CD4-positive, CD25-positive, alpha-beta regulatory T cell (primary cell): ENCODE results near the gene CMTR1. TPM values are rescaled to one million over a fixed set of nuclear protein-coding genes. Genes with fewer than 3 reads are reported as not detected.

ENCODE experiments used
- ATAC-seq, 2 donors: fragments of 150-1000 bp; cut with Tn5 transposase; one replicate each; pipeline ENCODE4 v1.10.0; 2021; ENCODE audit warnings: low read depth in 2 of 2, moderate number of reproducible peaks in 2 of 2, moderate library complexity in 1 of 2
- DNase-seq, 3 donors: peaks; one replicate each; pipeline versions ENCODE4 v3.0.0 to v3.0.0-alpha.2; 2012 to 2022; ENCODE audit warnings: mixed read lengths in 1 of 3
- H3K27ac ChIP-seq: one replicate; pipeline ENCODE4 v1.7.0; 2013; ENCODE audit warnings: mild to moderate bottlenecking, low read length; ENCODE audit not compliant: insufficient read depth, poor library complexity, severe bottlenecking
- H3K27me3 ChIP-seq: one replicate; pipeline ENCODE4 v1.7.0; 2013; ENCODE audit warnings: low read length; ENCODE audit not compliant: control insufficient read depth, insufficient read depth
- H3K36me3 ChIP-seq: one replicate; pipeline ENCODE4 v1.7.0; 2013; ENCODE audit warnings: mild to moderate bottlenecking, low read length, moderate library complexity; ENCODE audit not compliant: control insufficient read depth, insufficient read depth
- H3K4me1 ChIP-seq: 2 replicates; pipeline ENCODE4 v1.7.0; 2013; ENCODE audit warnings: mild to moderate bottlenecking, low read length; ENCODE audit not compliant: insufficient read depth, control insufficient read depth, poor library complexity, severe bottlenecking
- H3K4me3 ChIP-seq: one replicate; pipeline ENCODE4 v1.7.0; 2013; ENCODE audit warnings: low read depth, mild to moderate bottlenecking, low read length, moderate library complexity
- H3K9me3 ChIP-seq, 2 experiments: 1 replicate in 1 of 2; 2 replicates in 1 of 2; pipeline ENCODE4 v1.7.0; 2013; ENCODE audit warnings: low read length in 2 of 2, mild to moderate bottlenecking in 1 of 2, moderate library complexity in 1 of 2; ENCODE audit not compliant: control insufficient read depth in 2 of 2
- H3K27ac Mint-ChIP-seq, 3 donors: one replicate each; pipeline ENCODE4 v1.8.0; 2020 to 2022; ENCODE audit warnings: mild to moderate bottlenecking in 3 of 3, mixed read lengths in 3 of 3, moderate library complexity in 2 of 3
- H3K27me3 Mint-ChIP-seq: one replicate; pipeline ENCODE4 v1.8.0; 2022; ENCODE audit warnings: mild to moderate bottlenecking, mixed read lengths
- H3K36me3 Mint-ChIP-seq: one replicate; pipeline ENCODE4 v1.8.0; 2020; ENCODE audit warnings: mixed read lengths
- H3K4me1 Mint-ChIP-seq, 4 donors: one replicate each; pipeline ENCODE4 v1.8.0; 2020 to 2022; ENCODE audit warnings: mixed read lengths in 4 of 4, mild to moderate bottlenecking in 1 of 4
- H3K4me3 Mint-ChIP-seq, 4 donors: one replicate each; pipeline ENCODE4 v1.8.0; 2020 to 2022; ENCODE audit warnings: mild to moderate bottlenecking in 4 of 4, mixed read lengths in 4 of 4, moderate library complexity in 3 of 4
- H3K9me3 Mint-ChIP-seq, 7 donors: one replicate each; pipeline ENCODE4 v1.8.0; 2020 to 2022; ENCODE audit warnings: mixed read lengths in 7 of 7, mild to moderate bottlenecking in 3 of 7, moderate library complexity in 2 of 7
- polyA plus RNA-seq, 4 donors: library from polyadenylated mRNA; unstranded; fragments of 300-500 nt; fragmentation: Illumina TruSeq; gene quantifications; one replicate each; pipeline ENCODE4 v1.2.3, GENCODE V29; 2021
- total RNA-seq: library from RNA; stranded (reverse); gene quantifications from one replicate; pipeline ENCODE4 v1.2.3, GENCODE V29; 2022

CMTR1 gene
- total RNA-seq (91.2 TPM), polyA plus RNA-seq (10 to 100 TPM; 27.8 to 31.2 (median 29.1) TPM)

GRCh38 chr6:37432916-37433656, at the start of gene CMTR1:
Gene CMTR1, plus strand, starts transcription at chr6:37433221. Its CDS starts 2,409 bp downstream, at chr6:37435630.
- Mint-ChIP-seq H3K4me1 (peaks cover 17 to 54% (median 36%) of the 10 kb centered on the region in 4 donors), H3K27me3 (peaks cover 8% of the 10 kb centered on the region), H3K9me3 (peaks cover 0 to 5% (median 0%) of the 10 kb centered on the region in 7 donors), H3K27ac (peak within 1 kb of the TSS; percentile 95 to 97 (median 97)), H3K4me3 (peak within 1 kb of the TSS; percentile 95 to 97 (median 96)), H3K36me3 (peaks cover 20% of the 10 kb centered on the region)
- H3K27ac ChIP-seq, result peak within 1 kb of the TSS; percentile 92
- peaks cover 27% of the 10 kb centered on the region for H3K4me1 ChIP-seq
- H3K36me3 ChIP-seq, result peaks cover 24% of the 10 kb centered on the region
- ATAC-seq, result peak; percentile 88
- no peaks in the 10 kb centered on the region for H3K9me3 ChIP-seq
- DNase-seq, result peak; percentile 94 to 96 (median 95)
- H3K27me3 ChIP-seq, result peaks cover 5% of the 10 kb centered on the region
- peak within 1 kb of the TSS; percentile 93 for H3K4me3 ChIP-seq

- no peak overlapping the region for H3K4me3 Mint-ChIP-seq
Measured at GRCh38 chr6:37388578-37388977, 44.4 kb upstream of the CMTR1 start.

GRCh38 chr6:37389857-37390256, 43.2 kb upstream of the CMTR1 start:
- no peak overlapping the region for H3K4me3 Mint-ChIP-seq
- no peak for ATAC-seq
- no peak overlapping the region for H3K27ac Mint-ChIP-seq

More at GRCh38 chr6:37388578-37388977, 44.4 kb upstream of the CMTR1 start:
- H3K36me3 ChIP-seq, result peaks cover 50% of the 10 kb centered on the region
- H3K27ac Mint-ChIP-seq, result no peak overlapping the region
- DNase-seq, result no peak
- H3K27ac ChIP-seq, result no peak overlapping the region
- H3K36me3 Mint-ChIP-seq, result peaks cover 17% of the 10 kb centered on the region
- H3K27me3 ChIP-seq, result no peaks in the 10 kb centered on the region
- H3K9me3 Mint-ChIP-seq, result no peaks in the 10 kb centered on the region
- ATAC-seq, result no peak
- H3K27me3 Mint-ChIP-seq, result no peaks in the 10 kb centered on the region
- H3K4me1 Mint-ChIP-seq, result peaks cover 0 to 5% (median 0%) of the 10 kb centered on the region in 4 donors
- H3K9me3 ChIP-seq, result no peaks in the 10 kb centered on the region
- no peak overlapping the region for H3K4me3 ChIP-seq
- H3K4me1 ChIP-seq, result no peaks in the 10 kb centered on the region

GRCh38 chr6:37391120-37391519, 41.9 kb upstream of the CMTR1 start:
- H3K4me1 Mint-ChIP-seq, result peaks cover 0 to 5% (median 0%) of the 10 kb centered on the region in 4 donors
- peak overlapping the region in 1 of 3 donors; percentile 85 for H3K27ac Mint-ChIP-seq
- peak overlapping the region in 3 of 4 donors; percentile 12 to 74 (median 35) for H3K4me3 Mint-ChIP-seq
- no peaks in the 10 kb centered on the region for H3K27me3 ChIP-seq
- peak in 1 of 3 donors; percentile 70 for DNase-seq
- no peaks in the 10 kb centered on the region for H3K9me3 ChIP-seq
- ATAC-seq, result peak; percentile 28 to 37
- peaks cover 12% of the 10 kb centered on the region for H3K36me3 Mint-ChIP-seq
- H3K36me3 ChIP-seq, result peaks cover 46% of the 10 kb centered on the region
- H3K27ac ChIP-seq, result no peak overlapping the region
- no peaks in the 10 kb centered on the region for H3K9me3 Mint-ChIP-seq
- H3K27me3 Mint-ChIP-seq, result no peaks in the 10 kb centered on the region
- H3K4me3 ChIP-seq, result no peak overlapping the region
- H3K4me1 ChIP-seq, result no peaks in the 10 kb centered on the region

More at GRCh38 chr6:37389857-37390256, 43.2 kb upstream of the CMTR1 start:
- Mint-ChIP-seq H3K27me3 (no peaks in the 10 kb centered on the region), H3K4me1 (peaks cover 0 to 5% (median 0%) of the 10 kb centered on the region in 4 donors), H3K36me3 (peaks cover 12% of the 10 kb centered on the region), H3K9me3 (no peaks in the 10 kb centered on the region)
- H3K4me1 ChIP-seq, result no peaks in the 10 kb centered on the region
- no peaks in the 10 kb centered on the region for H3K9me3 ChIP-seq
- H3K27me3 ChIP-seq, result no peaks in the 10 kb centered on the region
- DNase-seq, result no peak
- no peak overlapping the region for H3K27ac ChIP-seq
- no peak overlapping the region for H3K4me3 ChIP-seq
- peaks cover 46% of the 10 kb centered on the region for H3K36me3 ChIP-seq

- no peak for DNase-seq
- Mint-ChIP-seq H3K4me3 (no peak overlapping the region), H3K9me3 (no peaks in the 10 kb centered on the region), H3K36me3 (peaks cover 7% of the 10 kb centered on the region), H3K27ac (peak overlapping the region in 2 of 3 donors; percentile 23 to 58), H3K27me3 (no peaks in the 10 kb centered on the region), H3K4me1 (peaks cover 0 to 5% (median 0%) of the 10 kb centered on the region in 4 donors)
- no peaks in the 10 kb centered on the region for H3K9me3 ChIP-seq
- H3K4me1 ChIP-seq, result no peaks in the 10 kb centered on the region
- H3K36me3 ChIP-seq, result peaks cover 39% of the 10 kb centered on the region
- no peak overlapping the region for H3K4me3 ChIP-seq
- ATAC-seq, result no peak
- no peaks in the 10 kb centered on the region for H3K27me3 ChIP-seq
- no peak overlapping the region for H3K27ac ChIP-seq
Measured at GRCh38 chr6:37392821-37393220, 40.2 kb upstream of the CMTR1 start.

GRCh38 chr6:37393381-37393929, 39.6 kb upstream of the CMTR1 start:
- peaks cover 7% of the 10 kb centered on the region for H3K36me3 Mint-ChIP-seq
- no peak for ATAC-seq
- peak overlapping the region; percentile 5 to 58 (median 23) for H3K27ac Mint-ChIP-seq

GRCh38 chr6:37396571-37397180, 36.3 kb upstream of the CMTR1 start:
- Mint-ChIP-seq H3K27me3 (no peaks in the 10 kb centered on the region), H3K9me3 (no peaks in the 10 kb centered on the region), H3K36me3 (peaks cover 7% of the 10 kb centered on the region), H3K4me3 (no peak overlapping the region), H3K4me1 (peaks cover 0 to 3% (median 0%) of the 10 kb centered on the region in 4 donors), H3K27ac (no peak overlapping the region)
- Histone ChIP-seq H3K4me3 (no peak overlapping the region), H3K4me1 (no peaks in the 10 kb centered on the region), H3K36me3 (peaks cover 8% of the 10 kb centered on the region), H3K27me3 (no peaks in the 10 kb centered on the region), H3K9me3 (no peaks in the 10 kb centered on the region), H3K27ac (no peak overlapping the region)
- no peak for DNase-seq
- ATAC-seq, result no peak

More at GRCh38 chr6:37393381-37393929, 39.6 kb upstream of the CMTR1 start:
- no peak for DNase-seq
- Histone ChIP-seq H3K27me3 (no peaks in the 10 kb centered on the region), H3K4me1 (no peaks in the 10 kb centered on the region), H3K9me3 (no peaks in the 10 kb centered on the region), H3K27ac (no peak overlapping the region), H3K36me3 (peaks cover 35% of the 10 kb centered on the region), H3K4me3 (no peak overlapping the region)
- Mint-ChIP-seq H3K9me3 (no peaks in the 10 kb centered on the region), H3K4me3 (no peak overlapping the region), H3K4me1 (peaks cover 0 to 5% (median 0%) of the 10 kb centered on the region in 4 donors), H3K27me3 (no peaks in the 10 kb centered on the region)
